ENCODE data around the gene FAM229A. TPM values are rescaled to one million over a fixed set of nuclear protein-coding genes. Genes with fewer than 3 reads are reported as not detected.

FAM229A gene
- polyA plus RNA-seq, 3 donors, result 19.9 TPM; not detected in 2

DNA sequence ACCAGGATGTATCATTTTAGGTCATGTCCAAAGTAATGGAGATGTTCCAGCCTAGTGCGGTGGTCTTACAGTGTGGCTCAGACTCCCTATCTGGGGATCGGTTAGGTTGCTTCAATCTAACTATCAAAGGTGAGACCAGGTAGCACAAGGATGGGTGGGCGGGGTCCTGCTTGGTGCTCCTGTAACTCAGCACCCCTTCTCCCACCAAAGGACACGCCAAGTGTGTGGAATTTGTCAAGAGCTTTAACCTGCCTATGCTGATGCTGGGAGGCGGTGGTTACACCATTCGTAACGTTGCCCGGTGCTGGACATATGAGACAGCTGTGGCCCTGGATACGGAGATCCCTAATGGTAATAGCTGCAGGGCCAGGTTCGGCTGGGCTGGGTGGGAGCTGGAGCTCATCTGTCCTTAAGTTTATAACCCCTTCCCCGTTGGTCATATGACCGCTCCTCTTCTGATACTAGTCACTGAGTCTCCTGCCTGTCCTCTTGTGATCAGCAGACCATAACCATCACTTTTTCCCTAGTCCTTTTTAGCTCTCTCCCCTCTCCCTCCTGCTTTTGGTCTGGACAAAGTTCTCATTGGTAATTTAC, 31.6 kb downstream of the FAM229A start:
- Histone ChIP-seq H3K9ac (ENCODE audit: insufficient read depth, low read length, poor library complexity, severe bottlenecking) (no peak overlapping the region), H3K9me3 (replicated peaks in 1 of 2; ENCODE audit: control insufficient read depth in 1 of 2, insufficient read depth in 1 of 2, low read length in 2 of 2) (no peaks in the 10 kb centered on the region), H3K4me1 (ENCODE audit: control insufficient read depth in 1 of 2, insufficient read depth in 2 of 2, low read length in 2 of 2) (peaks cover 7 to 14% of the 10 kb centered on the region in 2 donors), H3K79me2 (ENCODE audit: insufficient read depth, low read length) (no peaks in the 10 kb centered on the region), H3K4me2 (replicated peaks; ENCODE audit: extremely low read depth, low read length, poor library complexity, severe bottlenecking) (no peak overlapping the region), H3K27ac (ENCODE audit: low read depth in 1 of 2, low read length in 2 of 2) (no peak overlapping the region), H3K36me3 (replicated peaks in 1 of 2; ENCODE audit: control insufficient read depth in 1 of 2, insufficient read depth in 2 of 2, low read length in 2 of 2) (peaks cover 74 to 84% of the 10 kb centered on the region in 2 donors), H4K20me1 (ENCODE audit: insufficient read depth, low read length) (peaks cover 55% of the 10 kb centered on the region), H2AFZ (ENCODE audit: insufficient read depth, low read depth, low read length, poor library complexity, severe bottlenecking) (no peak overlapping the region), H3K4me3 (replicated peaks in 1 of 3; ENCODE audit: low read depth in 2 of 3, low read length in 3 of 3) (no peak overlapping the region), H3K27me3 (ENCODE audit: control insufficient read depth in 2 of 2, insufficient read depth in 2 of 2, low read length in 2 of 2) (peaks cover 7 to 15% of the 10 kb centered on the region in 2 donors)
- H3K9me3 Mint-ChIP-seq, result peaks cover 0 to 6% (median 3%) of the 10 kb centered on the region in 7 donors
- TF ChIP-seq, protein P1, sequence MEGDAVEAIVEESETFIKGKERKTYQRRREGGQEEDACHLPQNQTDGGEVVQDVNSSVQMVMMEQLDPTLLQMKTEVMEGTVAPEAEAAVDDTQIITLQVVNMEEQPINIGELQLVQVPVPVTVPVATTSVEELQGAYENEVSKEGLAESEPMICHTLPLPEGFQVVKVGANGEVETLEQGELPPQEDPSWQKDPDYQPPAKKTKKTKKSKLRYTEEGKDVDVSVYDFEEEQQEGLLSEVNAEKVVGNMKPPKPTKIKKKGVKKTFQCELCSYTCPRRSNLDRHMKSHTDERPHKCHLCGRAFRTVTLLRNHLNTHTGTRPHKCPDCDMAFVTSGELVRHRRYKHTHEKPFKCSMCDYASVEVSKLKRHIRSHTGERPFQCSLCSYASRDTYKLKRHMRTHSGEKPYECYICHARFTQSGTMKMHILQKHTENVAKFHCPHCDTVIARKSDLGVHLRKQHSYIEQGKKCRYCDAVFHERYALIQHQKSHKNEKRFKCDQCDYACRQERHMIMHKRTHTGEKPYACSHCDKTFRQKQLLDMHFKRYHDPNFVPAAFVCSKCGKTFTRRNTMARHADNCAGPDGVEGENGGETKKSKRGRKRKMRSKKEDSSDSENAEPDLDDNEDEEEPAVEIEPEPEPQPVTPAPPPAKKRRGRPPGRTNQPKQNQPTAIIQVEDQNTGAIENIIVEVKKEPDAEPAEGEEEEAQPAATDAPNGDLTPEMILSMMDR (IDR thresholded peaks at IDR 0.05), result no peak
- H3K4me1 Mint-ChIP-seq, result peaks cover 13% of the 10 kb centered on the region
- intact Hi-C loops (cut with micrococcal nuclease), result loop anchor here in 1 of 2 donors (5.0 kb wide), 1 partner anchor 42 kb away; no protein-coding TSS in a partner anchor
- H3K27me3 Mint-ChIP-seq (ENCODE audit: low read depth in 3 of 3), result peaks cover 15 to 17% (median 17%) of the 10 kb centered on the region in 3 donors
- DNase-seq, result no peak
- no peak overlapping the region for H3K4me3 Mint-ChIP-seq
- H3K27ac Mint-ChIP-seq, result no peak overlapping the region
- WGBS (ENCODE audit: insufficient coverage), result 97% methylated on average over 11 of the region's 12 CpGs
- peaks cover 85% of the 10 kb centered on the region in 2 donors for H3K36me3 Mint-ChIP-seq

DNA sequence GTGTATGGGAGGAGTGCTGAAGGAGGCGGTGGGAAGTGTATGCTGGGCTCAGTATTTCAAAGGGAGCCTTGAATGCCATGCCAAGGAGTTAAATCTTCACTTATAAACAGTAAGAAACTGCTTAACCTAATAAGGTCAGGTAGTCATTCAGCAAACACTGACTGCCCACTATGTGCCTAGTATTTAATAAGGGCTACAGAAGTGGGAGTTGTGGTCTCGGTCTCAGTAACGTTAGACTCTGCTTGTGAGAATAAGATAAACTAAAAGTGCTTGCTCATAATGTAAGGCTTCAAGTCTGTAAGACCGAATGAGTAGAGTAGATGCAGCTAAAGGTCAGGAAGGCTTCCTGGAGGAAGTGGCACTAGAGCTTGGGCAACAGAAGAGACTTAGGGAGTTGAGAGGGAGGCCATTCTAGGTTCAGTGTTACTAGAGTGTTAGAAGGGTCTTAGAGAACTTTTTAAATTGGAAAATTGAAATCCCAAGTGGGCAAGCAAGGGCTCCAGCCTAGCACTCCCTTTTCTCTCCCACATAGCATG, 32.3 kb downstream of the FAM229A start:
- 90% methylated on average over 3 of the region's 4 CpGs for WGBS (ENCODE audit: insufficient coverage)
- Histone ChIP-seq H3K4me2 (replicated peaks; ENCODE audit: extremely low read depth, low read length, poor library complexity, severe bottlenecking) (no peak overlapping the region), H4K20me1 (ENCODE audit: insufficient read depth, low read length) (peaks cover 59% of the 10 kb centered on the region), H3K4me1 (ENCODE audit: control insufficient read depth in 1 of 2, insufficient read depth in 2 of 2, low read length in 2 of 2) (peaks cover 6 to 8% of the 10 kb centered on the region in 2 donors), H3K4me3 (replicated peaks in 1 of 3; ENCODE audit: low read depth in 2 of 3, low read length in 3 of 3) (no peak overlapping the region), H3K27ac (ENCODE audit: low read depth in 1 of 2, low read length in 2 of 2) (no peak overlapping the region), H3K79me2 (ENCODE audit: insufficient read depth, low read length) (no peaks in the 10 kb centered on the region), H2AFZ (ENCODE audit: insufficient read depth, low read depth, low read length, poor library complexity, severe bottlenecking) (no peak overlapping the region), H3K9ac (ENCODE audit: insufficient read depth, low read length, poor library complexity, severe bottlenecking) (no peak overlapping the region), H3K36me3 (replicated peaks in 1 of 2; ENCODE audit: control insufficient read depth in 1 of 2, insufficient read depth in 2 of 2, low read length in 2 of 2) (peaks cover 80 to 91% of the 10 kb centered on the region in 2 donors), H3K27me3 (ENCODE audit: control insufficient read depth in 2 of 2, insufficient read depth in 2 of 2, low read length in 2 of 2) (peaks cover 7 to 15% of the 10 kb centered on the region in 2 donors), H3K9me3 (replicated peaks in 1 of 2; ENCODE audit: control insufficient read depth in 1 of 2, insufficient read depth in 1 of 2, low read length in 2 of 2) (no peaks in the 10 kb centered on the region)
- peaks cover 14 to 18% (median 14%) of the 10 kb centered on the region in 3 donors for H3K27me3 Mint-ChIP-seq (ENCODE audit: low read depth in 3 of 3)
- peaks cover 12% of the 10 kb centered on the region for H3K4me1 Mint-ChIP-seq
- H3K27ac Mint-ChIP-seq, result no peak overlapping the region
- H3K36me3 Mint-ChIP-seq, result peaks cover 91% of the 10 kb centered on the region in 2 donors
- H3K4me3 Mint-ChIP-seq, result no peak overlapping the region
- TF ChIP-seq, protein P1 (IDR thresholded peaks at IDR 0.05), result no peak
- H3K9me3 Mint-ChIP-seq, result peaks cover 0 to 5% (median 3%) of the 10 kb centered on the region in 7 donors
- DNase-seq, result no peak
- intact Hi-C loops (cut with micrococcal nuclease), result loop anchor here in 1 of 2 donors (5.0 kb wide), 1 partner anchor 42 kb away; no protein-coding TSS in a partner anchor

Data from CD14-positive monocyte (primary cell).